ENCODE measurements around the gene SPEM3. TPM values are rescaled to one million over a fixed set of nuclear protein-coding genes. Genes with fewer than 3 reads are reported as not detected.
"Not testable (repeated sequence)": the region's sequence is repeated elsewhere in the genome, so short reads cannot be mapped to it uniquely, and the experiment has no call there.

SPEM3 gene
- total RNA-seq, 2 donors from 2014 or later, result not detected

GRCh38 chr17:7471729-7472128, 43.1 kb downstream of the SPEM3 start:
- no peak overlapping the region for H3K27ac ChIP-seq (ENCODE audit: low read depth, low read length)
- no peak for DNase-seq
- Mint-ChIP-seq H3K4me3 (no peak overlapping the region), H3K27ac (no peak overlapping the region), H3K36me3 (ENCODE audit: low read depth) (peaks cover 9% of the 10 kb centered on the region), H3K9me3 (no peaks in the 10 kb centered on the region), H3K27me3 (ENCODE audit: insufficient read depth) (no peaks in the 10 kb centered on the region), H3K4me1 (peaks cover 5% of the 10 kb centered on the region)
- no peaks in the 10 kb centered on the region for H3K27me3 ChIP-seq (ENCODE audit: control insufficient read depth, insufficient read depth, low read length, poor library complexity, severe bottlenecking)
- 95 to 100% methylated on average over 2 of the region's 2 CpGs for WGBS, 2 experiments (ENCODE audit: insufficient coverage in 1 of 2, insufficient read length in 1 of 2)
- no peak for TF ChIP-seq CTCF (conservative IDR thresholded peaks at IDR 0.05)
- H3K4me3 ChIP-seq (ENCODE audit: low read length), result no peak overlapping the region
- H3K4me1 ChIP-seq (ENCODE audit: control insufficient read depth, insufficient read depth, low read length), result peaks cover 3% of the 10 kb centered on the region
- H3K9me3 ChIP-seq (ENCODE audit: control insufficient read depth, low read length), result no peaks in the 10 kb centered on the region
- no peak overlapping the region for H3K9ac ChIP-seq (ENCODE audit: extremely low read depth, low read length, poor library complexity, severe bottlenecking)
- H3K36me3 ChIP-seq (ENCODE audit: control insufficient read depth, insufficient read depth, low read length), result peaks cover 7% of the 10 kb centered on the region

- H3K27ac Mint-ChIP-seq; H3K36me3 ChIP-seq (ENCODE audit: control insufficient read depth, insufficient read depth, low read length); H3K9me3 Mint-ChIP-seq; H3K36me3 Mint-ChIP-seq (ENCODE audit: low read depth); H3K9me3 ChIP-seq (ENCODE audit: control insufficient read depth, low read length); DNase-seq; H3K27ac ChIP-seq (ENCODE audit: low read depth, low read length); H3K4me3 Mint-ChIP-seq; H3K27me3 ChIP-seq (ENCODE audit: control insufficient read depth, insufficient read depth, low read length, poor library complexity, severe bottlenecking); H3K4me3 ChIP-seq (ENCODE audit: low read length); H3K27me3 Mint-ChIP-seq (ENCODE audit: insufficient read depth); H3K9ac ChIP-seq (ENCODE audit: extremely low read depth, low read length, poor library complexity, severe bottlenecking): not testable (repeated sequence)
- H3K4me1 Mint-ChIP-seq, result peaks cover 19% of the 10 kb centered on the region
- peaks cover 13% of the 10 kb centered on the region for H3K4me1 ChIP-seq (ENCODE audit: control insufficient read depth, insufficient read depth, low read length)
- 89 to 93% methylated on average over 5 to 8 of the region's 8 CpGs for WGBS, 2 experiments (ENCODE audit: insufficient coverage in 1 of 2, insufficient read length in 1 of 2)
Measured at GRCh38 chr17:7474767-7475166, 46.1 kb downstream of the SPEM3 start.

GRCh38 chr17:7475764-7476422, 47.2 kb downstream of the SPEM3 start:
- DNase-seq, result no peak
- Mint-ChIP-seq H3K4me3 (no peak overlapping the region), H3K27ac (peak overlapping the region; percentile 41), H3K4me1 (peaks cover 24% of the 10 kb centered on the region), H3K36me3 (ENCODE audit: low read depth) (peaks cover 4% of the 10 kb centered on the region), H3K27me3 (ENCODE audit: insufficient read depth) (no peaks in the 10 kb centered on the region), H3K9me3 (no peaks in the 10 kb centered on the region)
- WGBS, 2 experiments (ENCODE audit: insufficient coverage in 1 of 2, insufficient read length in 1 of 2), result 92 to 96% methylated on average over 12 to 15 of the region's 15 CpGs
- Histone ChIP-seq H3K4me3 (ENCODE audit: low read length) (no peak overlapping the region), H3K9me3 (ENCODE audit: control insufficient read depth, low read length) (no peaks in the 10 kb centered on the region), H3K4me1 (ENCODE audit: control insufficient read depth, insufficient read depth, low read length) (peaks cover 15% of the 10 kb centered on the region), H3K36me3 (ENCODE audit: control insufficient read depth, insufficient read depth, low read length) (no peaks in the 10 kb centered on the region), H3K27ac (ENCODE audit: low read depth, low read length) (no peak overlapping the region), H3K27me3 (ENCODE audit: control insufficient read depth, insufficient read depth, low read length, poor library complexity, severe bottlenecking) (no peaks in the 10 kb centered on the region), H3K9ac (ENCODE audit: extremely low read depth, low read length, poor library complexity, severe bottlenecking) (no peak overlapping the region)
- no peak for TF ChIP-seq CTCF (conservative IDR thresholded peaks at IDR 0.05)

- peaks cover 28% of the 10 kb centered on the region for H3K4me1 Mint-ChIP-seq
- H3K9me3 ChIP-seq (ENCODE audit: control insufficient read depth, low read length), result no peaks in the 10 kb centered on the region
- H3K27me3 Mint-ChIP-seq (ENCODE audit: insufficient read depth), result no peaks in the 10 kb centered on the region
- H3K27ac ChIP-seq (ENCODE audit: low read depth, low read length), result no peak overlapping the region
- H3K4me3 ChIP-seq (ENCODE audit: low read length), result no peak overlapping the region
- WGBS, 2 experiments (ENCODE audit: insufficient coverage in 1 of 2, insufficient read length in 1 of 2), result 62 to 63% methylated on average over 3 of the region's 3 CpGs
- H3K36me3 Mint-ChIP-seq (ENCODE audit: low read depth), result peaks cover 4% of the 10 kb centered on the region
- H3K9me3 Mint-ChIP-seq, result no peaks in the 10 kb centered on the region
- H3K27me3 ChIP-seq (ENCODE audit: control insufficient read depth, insufficient read depth, low read length, poor library complexity, severe bottlenecking), result no peaks in the 10 kb centered on the region
- peaks cover 15% of the 10 kb centered on the region for H3K4me1 ChIP-seq (ENCODE audit: control insufficient read depth, insufficient read depth, low read length)
- no peaks in the 10 kb centered on the region for H3K36me3 ChIP-seq (ENCODE audit: control insufficient read depth, insufficient read depth, low read length)
- TF ChIP-seq CTCF (conservative IDR thresholded peaks at IDR 0.05), result no peak
- peak; percentile 63 for DNase-seq
- no peak overlapping the region for H3K9ac ChIP-seq (ENCODE audit: extremely low read depth, low read length, poor library complexity, severe bottlenecking)
- H3K27ac Mint-ChIP-seq, result peak overlapping the region; percentile 41
- H3K4me3 Mint-ChIP-seq, result no peak overlapping the region
Measured at GRCh38 chr17:7476494-7476893, 47.8 kb downstream of the SPEM3 start.

All from endodermal cell (in vitro differentiated cells).